Kidney (tissue), 14 donors: ENCODE data around the gene MAD1L1. TPM values are rescaled to one million over a fixed set of nuclear protein-coding genes. Genes with fewer than 3 reads are reported as not detected.

Experiments used
- DNase-seq, 5 donors: peaks; one replicate each; pipeline ENCODE4 v3.0.0-alpha.2; 2013 to 2020
- FAIRE-seq: peaks from 2 replicates; lab custom pipeline; 2012; peaks lifted over from hg19 to GRCh38; lab: Jason Lieb, UNC
- H3K27ac ChIP-seq, 2 donors: one replicate each; pipeline ENCODE4 v1.7.0; 2013; ENCODE audit warnings: low read depth in 2 of 2, low read length in 2 of 2, inconsistent platforms in 1 of 2
- H3K27me3 ChIP-seq: one replicate; pipeline ENCODE4 v1.7.1; 2013; ENCODE audit warnings: low read length, inconsistent platforms; ENCODE audit not compliant: control insufficient read depth, insufficient read depth
- H3K36me3 ChIP-seq, 3 donors: one replicate each; pipeline versions ENCODE4 v1.7.0 to v1.7.1; 2013; ENCODE audit warnings: low read length in 3 of 3, control low read depth in 1 of 3, inconsistent platforms in 1 of 3; ENCODE audit not compliant: insufficient read depth in 3 of 3, control insufficient read depth in 2 of 3
- H3K4me1 ChIP-seq, 3 donors: one replicate each; pipeline versions ENCODE4 v1.7.0 to v1.7.1; 2013; ENCODE audit warnings: low read length in 3 of 3, inconsistent platforms in 1 of 3, low read depth in 1 of 3; ENCODE audit not compliant: control insufficient read depth in 2 of 3, insufficient read depth in 2 of 3
- H3K4me3 ChIP-seq, 3 donors: one replicate each; pipeline versions ENCODE4 v1.7.0 to v1.8.1; 2013; ENCODE audit warnings: low read length in 3 of 3, control low read depth in 1 of 3, inconsistent platforms in 1 of 3
- H3K9ac ChIP-seq, 3 donors: one replicate each; pipeline versions ENCODE4 v1.7.0 to v1.7.1; 2013; ENCODE audit warnings: low read length in 3 of 3, control low read depth in 1 of 3, inconsistent platforms in 1 of 3
- H3K9me3 ChIP-seq, 3 donors: one replicate each; pipeline versions ENCODE4 v1.7.0 to v1.7.1; 2013; ENCODE audit warnings: low read length in 3 of 3, control low read depth in 1 of 3, inconsistent platforms in 1 of 3; ENCODE audit not compliant: control insufficient read depth in 2 of 3, insufficient read depth in 1 of 3
- intact Hi-C: fragments of 100-400 bp; cut with DNase I; formaldehyde crosslinking; loops from one replicate; pipeline ENCODE4 v1.11.1; 2022
- polyA plus RNA-seq: library from polyadenylated mRNA; stranded (reverse); fragments of 350-450 nt; fragmentation: Illumina TruSeq; extraction: RNeasy Lipid Tissue Mini Kit (QIAGEN cat#74804); gene quantifications from one replicate; pipeline ENCODE4 v1.2.3, GENCODE V29; 2014; ENCODE audit warnings: low read depth, low replicate concordance; ENCODE audit not compliant: insufficient read depth
- total RNA-seq: library from RNA; stranded (reverse); fragmentation: NEBNext Ultra II Directional; extraction: Animal tissue kit (Norgen Biotek cat#: 25700); gene quantifications from one replicate; pipeline ENCODE4 v1.2.1, GENCODE V29; 2021
- TF ChIP-seq, protein P1 (sequence below): IDR thresholded peaks from 3 replicates; pipeline ENCODE4 v1.5.1; 2012; ENCODE audit warnings: mild to moderate bottlenecking, moderate library complexity, borderline replicate concordance; ENCODE audit not compliant: insufficient read depth; ENCODE audit errors: extremely low read depth
- donor health status: control.
- donor health status: control.
- donor health status: control.
- donor health status: control.
- donor health status: control.
- donor health status: DM: yes; HTN: yes; CAD: no.
- donor health status: Normal renal cell carcinoma (clear cell type).

MAD1L1 gene
- total and polyA plus RNA-seq, 2 donors from 2014 or later = 33.2 to 45.2 TPM

DNA sequence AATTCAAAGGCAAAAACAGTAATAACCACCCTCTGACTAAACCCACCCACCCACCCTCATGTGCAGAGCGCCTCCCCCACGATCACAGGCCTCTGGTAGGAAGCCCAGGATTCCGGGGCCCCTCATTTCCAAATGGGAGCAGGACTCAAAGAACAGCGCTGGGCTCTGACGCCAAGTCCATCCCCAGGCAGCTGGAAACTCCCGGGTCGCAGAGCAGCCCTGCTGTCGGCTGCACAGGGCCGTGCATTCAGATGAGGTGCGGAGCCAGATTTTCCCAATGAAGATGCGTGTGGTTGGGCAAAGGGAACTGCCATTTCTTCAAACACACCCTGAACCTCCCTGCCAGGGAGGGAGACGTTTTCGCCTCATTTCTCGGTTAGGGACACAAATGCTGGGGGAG is 152.3 kb downstream of the MAD1L1 start:
- no peaks in the 10 kb centered on the region for H3K27me3 ChIP-seq
- DNase-seq = no peak
- intact Hi-C loops = no loop called here

DNA sequence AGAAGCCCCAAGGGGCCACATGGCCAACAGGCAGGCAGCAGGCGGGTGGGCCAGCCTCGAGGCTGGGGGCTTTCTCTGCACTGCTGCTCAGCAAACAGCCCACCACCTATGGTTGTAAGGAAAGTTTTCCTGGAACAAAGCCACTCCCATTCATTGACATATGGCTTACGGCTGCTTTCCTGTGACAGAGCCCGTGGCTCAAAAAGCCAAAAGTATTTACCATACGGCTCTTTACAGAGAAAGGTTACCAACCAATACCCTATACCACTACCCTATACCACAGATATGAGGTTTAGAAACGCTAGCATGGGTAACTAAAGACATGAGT is 152.7 kb downstream of the MAD1L1 start:
- no peaks in the 10 kb centered on the region for H3K4me1 ChIP-seq
- FAIRE-seq (no peak), DNase-seq (no peak)
- no peak overlapping the region for H3K9ac ChIP-seq
- no peak overlapping the region for H3K27ac ChIP-seq
- intact Hi-C loops = no loop called here
- H3K4me3 ChIP-seq = no peak overlapping the region
- H3K9me3 ChIP-seq = no peaks in the 10 kb centered on the region
- TF ChIP-seq, protein P1, sequence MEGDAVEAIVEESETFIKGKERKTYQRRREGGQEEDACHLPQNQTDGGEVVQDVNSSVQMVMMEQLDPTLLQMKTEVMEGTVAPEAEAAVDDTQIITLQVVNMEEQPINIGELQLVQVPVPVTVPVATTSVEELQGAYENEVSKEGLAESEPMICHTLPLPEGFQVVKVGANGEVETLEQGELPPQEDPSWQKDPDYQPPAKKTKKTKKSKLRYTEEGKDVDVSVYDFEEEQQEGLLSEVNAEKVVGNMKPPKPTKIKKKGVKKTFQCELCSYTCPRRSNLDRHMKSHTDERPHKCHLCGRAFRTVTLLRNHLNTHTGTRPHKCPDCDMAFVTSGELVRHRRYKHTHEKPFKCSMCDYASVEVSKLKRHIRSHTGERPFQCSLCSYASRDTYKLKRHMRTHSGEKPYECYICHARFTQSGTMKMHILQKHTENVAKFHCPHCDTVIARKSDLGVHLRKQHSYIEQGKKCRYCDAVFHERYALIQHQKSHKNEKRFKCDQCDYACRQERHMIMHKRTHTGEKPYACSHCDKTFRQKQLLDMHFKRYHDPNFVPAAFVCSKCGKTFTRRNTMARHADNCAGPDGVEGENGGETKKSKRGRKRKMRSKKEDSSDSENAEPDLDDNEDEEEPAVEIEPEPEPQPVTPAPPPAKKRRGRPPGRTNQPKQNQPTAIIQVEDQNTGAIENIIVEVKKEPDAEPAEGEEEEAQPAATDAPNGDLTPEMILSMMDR = no peak
- no peaks in the 10 kb centered on the region for H3K36me3 ChIP-seq
- no peaks in the 10 kb centered on the region for H3K27me3 ChIP-seq

More for the DNA sequence above, 152.3 kb downstream of the MAD1L1 start:
- Histone ChIP-seq H3K9me3 (no peaks in the 10 kb centered on the region), H3K27ac (no peak overlapping the region), H3K9ac (no peak overlapping the region), H3K4me1 (no peaks in the 10 kb centered on the region), H3K36me3 (no peaks in the 10 kb centered on the region), H3K4me3 (no peak overlapping the region)
- TF ChIP-seq, protein P1 = no peak
- no peak for FAIRE-seq

DNA sequence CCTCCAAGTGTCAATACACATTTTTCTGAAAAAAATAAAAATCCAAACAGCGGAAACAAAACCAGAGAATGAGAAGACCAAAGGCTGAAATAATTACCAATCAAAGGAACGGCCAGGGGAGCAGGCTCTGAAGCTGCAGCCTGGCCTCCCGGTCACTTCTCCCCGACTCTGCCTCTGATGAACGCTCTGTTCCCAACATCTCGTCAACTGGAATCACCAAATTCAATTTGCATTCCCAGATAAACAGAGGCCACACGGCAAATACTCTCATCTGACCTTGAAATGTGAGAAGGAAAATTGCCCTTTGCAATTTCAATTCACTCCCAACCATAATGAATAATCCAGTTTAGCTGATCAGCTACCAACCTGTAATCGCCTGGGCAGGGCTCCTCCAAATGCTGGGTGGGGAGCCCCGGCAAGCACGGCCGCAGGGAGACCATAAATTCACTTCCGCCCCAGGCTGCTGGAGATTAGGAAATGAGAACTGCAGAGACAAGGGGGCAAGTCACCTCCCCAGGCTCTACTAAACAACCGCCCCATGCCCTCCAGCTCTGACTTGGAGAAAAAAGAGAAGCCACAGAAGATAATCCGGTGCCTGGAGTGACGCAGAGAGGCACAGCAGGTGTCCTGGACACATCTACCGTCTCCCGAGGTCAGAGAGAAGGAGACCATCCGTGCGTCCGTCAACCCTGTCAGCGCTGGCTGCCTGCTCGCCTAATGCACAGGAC is 153.2 kb downstream of the MAD1L1 start:
- no peak for FAIRE-seq
- no peak overlapping the region for H3K9ac ChIP-seq
- H3K4me1 ChIP-seq = no peaks in the 10 kb centered on the region
- H3K27ac ChIP-seq = no peak overlapping the region
- no peaks in the 10 kb centered on the region for H3K9me3 ChIP-seq
- DNase-seq = no peak
- no peak overlapping the region for H3K4me3 ChIP-seq
- H3K36me3 ChIP-seq = no peaks in the 10 kb centered on the region
- TF ChIP-seq, protein P1 = no peak
- intact Hi-C loops = no loop called here
- H3K27me3 ChIP-seq = no peaks in the 10 kb centered on the region

DNA sequence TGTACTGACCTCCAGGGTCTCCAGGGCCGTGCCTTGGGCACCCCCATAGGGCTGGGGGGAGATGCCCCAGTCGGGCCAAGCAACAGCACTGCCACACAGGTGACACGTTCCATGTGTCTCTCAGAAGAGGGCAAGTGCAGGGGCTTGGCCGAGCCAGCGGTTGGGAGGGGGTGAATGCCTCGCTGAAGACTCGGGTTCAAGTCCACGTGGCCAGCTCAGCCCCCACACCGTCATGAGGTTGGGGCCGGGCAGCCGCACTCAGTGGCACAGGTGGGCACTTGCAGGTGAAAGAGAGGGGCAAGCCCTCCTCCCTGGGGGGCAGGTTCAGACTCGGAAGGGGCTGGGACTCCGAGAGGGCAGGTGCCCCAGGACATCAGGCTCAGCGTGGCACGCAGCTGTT is 153.8 kb downstream of the MAD1L1 start:
- Histone ChIP-seq H3K4me1 (no peaks in the 10 kb centered on the region), H3K27ac (no peak overlapping the region), H3K4me3 (no peak overlapping the region), H3K36me3 (no peaks in the 10 kb centered on the region), H3K9me3 (no peaks in the 10 kb centered on the region), H3K9ac (no peak overlapping the region), H3K27me3 (no peaks in the 10 kb centered on the region)
- DNase-seq (no peak), FAIRE-seq (no peak)
- TF ChIP-seq, protein P1 = no peak
- intact Hi-C loops = no loop called here
